G401.6 (cell line): ENCODE data around the gene RIPK3.

ENCODE experiments used
- FAIRE-seq: peaks from 2 replicates; lab custom pipeline; 2012; peaks lifted over from hg19 to GRCh38; lab: Jason Lieb, UNC

RIPK3 gene

DNA sequence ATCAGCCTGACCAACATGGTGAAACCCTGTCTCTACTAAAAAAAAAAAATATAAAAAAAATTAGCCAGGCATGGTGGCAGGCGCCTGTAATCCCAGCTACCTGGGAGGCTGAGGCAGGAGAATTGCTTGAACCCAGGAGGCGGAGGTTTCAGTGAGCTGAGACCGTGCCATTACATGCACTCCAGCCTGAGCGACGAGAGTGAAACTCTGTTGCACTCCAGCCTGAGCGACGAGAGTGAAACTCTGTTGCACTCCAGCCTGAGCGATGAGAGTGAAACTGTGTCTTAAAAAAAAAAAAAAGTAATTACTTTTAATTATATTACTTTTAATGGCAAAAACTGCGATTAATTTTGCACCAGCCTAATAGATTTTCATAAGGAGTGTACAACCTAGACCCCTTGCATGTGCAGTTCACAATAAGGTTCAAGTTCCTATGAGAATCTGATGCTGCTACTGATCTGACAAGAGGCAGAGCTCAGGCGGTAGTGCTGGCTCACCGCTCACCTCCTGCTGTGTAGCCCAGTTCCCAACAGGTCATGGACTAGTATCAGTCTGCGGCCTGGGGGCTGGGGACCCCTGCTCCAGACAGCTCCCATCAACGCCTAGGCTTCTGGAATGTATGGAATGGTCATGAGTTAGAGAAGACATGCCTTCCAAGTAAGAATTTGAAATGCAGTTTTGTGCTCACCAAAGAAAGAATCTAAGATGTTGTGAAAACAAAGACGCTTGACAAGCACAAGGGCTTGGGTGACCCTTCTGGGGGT, 18.4 kb downstream of the RIPK3 start:
- no peak for FAIRE-seq

DNA sequence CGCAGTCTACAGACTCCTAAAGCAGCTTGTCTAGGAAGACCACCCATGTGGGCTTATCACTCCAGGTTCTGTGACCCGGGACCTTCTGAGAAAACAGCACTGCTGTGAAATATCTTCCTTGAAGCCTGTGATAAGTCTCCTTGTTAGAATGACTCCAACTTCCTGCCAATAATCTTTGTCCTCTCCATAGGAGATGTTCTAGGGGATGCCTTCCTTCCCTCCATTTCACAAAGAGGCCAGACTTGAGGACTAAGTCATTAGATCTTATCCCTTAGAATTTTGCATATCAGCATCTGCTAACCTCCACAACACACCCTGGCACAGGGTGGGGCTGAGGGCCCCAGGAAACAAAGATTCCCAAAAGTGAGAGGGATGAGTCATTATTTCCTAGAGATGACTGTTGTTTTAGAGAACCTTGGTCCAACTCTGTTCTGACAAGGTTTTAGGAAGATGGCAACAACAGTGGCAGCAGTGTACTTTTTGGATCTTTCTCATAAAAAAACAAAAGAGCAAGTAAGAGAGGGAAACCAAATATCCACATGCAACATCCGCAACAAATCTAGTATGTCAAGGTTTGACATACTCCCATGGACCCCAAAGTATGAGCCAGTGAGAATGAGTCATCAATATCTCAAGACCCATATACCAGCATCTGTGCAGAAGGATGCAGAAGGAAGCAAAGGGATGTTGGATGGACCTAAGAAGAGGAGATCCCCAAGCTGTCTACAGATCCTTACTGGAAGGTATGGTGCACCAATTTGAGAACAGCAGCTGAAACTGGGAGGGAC, 22.5 kb downstream of the RIPK3 start:
- FAIRE-seq: no peak

DNA sequence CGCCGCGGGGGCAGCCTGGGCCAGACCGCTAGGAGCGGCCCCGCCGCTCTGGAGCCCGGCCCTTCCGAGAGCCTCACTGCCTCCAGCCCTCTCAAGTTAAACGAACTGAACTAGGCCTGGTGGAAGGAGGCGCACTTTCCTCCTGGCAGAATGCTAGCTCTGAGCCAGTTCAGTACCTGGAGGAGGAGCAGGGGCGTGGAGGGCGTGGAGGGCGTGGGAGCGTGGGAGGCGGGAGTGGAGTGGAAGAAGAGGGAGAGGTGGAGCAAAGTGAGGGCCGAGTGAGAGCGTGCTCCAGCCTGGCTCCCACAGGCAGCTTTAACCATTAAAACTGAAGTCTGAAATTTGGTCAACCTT, 23.2 kb downstream of the RIPK3 start:
- no peak for FAIRE-seq

DNA sequence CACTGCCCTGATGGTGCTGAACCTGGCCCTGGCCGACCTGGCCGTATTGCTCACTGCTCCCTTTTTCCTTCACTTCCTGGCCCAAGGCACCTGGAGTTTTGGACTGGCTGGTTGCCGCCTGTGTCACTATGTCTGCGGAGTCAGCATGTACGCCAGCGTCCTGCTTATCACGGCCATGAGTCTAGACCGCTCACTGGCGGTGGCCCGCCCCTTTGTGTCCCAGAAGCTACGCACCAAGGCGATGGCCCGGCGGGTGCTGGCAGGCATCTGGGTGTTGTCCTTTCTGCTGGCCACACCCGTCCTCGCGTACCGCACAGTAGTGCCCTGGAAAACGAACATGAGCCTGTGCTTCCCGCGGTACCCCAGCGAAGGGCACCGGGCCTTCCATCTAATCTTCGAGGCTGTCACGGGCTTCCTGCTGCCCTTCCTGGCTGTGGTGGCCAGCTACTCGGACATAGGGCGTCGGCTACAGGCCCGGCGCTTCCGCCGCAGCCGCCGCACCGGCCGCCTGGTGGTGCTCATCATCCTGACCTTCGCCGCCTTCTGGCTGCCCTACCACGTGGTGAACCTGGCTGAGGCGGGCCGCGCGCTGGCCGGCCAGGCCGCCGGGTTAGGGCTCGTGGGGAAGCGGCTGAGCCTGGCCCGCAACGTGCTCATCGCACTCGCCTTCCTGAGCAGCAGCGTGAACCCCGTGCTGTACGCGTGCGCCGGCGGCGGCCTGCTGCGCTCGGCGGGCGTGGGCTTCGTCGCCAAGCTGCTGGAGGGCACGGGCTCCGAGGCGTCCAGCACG, 23.8 kb downstream of the RIPK3 start:
- no peak for FAIRE-seq

DNA sequence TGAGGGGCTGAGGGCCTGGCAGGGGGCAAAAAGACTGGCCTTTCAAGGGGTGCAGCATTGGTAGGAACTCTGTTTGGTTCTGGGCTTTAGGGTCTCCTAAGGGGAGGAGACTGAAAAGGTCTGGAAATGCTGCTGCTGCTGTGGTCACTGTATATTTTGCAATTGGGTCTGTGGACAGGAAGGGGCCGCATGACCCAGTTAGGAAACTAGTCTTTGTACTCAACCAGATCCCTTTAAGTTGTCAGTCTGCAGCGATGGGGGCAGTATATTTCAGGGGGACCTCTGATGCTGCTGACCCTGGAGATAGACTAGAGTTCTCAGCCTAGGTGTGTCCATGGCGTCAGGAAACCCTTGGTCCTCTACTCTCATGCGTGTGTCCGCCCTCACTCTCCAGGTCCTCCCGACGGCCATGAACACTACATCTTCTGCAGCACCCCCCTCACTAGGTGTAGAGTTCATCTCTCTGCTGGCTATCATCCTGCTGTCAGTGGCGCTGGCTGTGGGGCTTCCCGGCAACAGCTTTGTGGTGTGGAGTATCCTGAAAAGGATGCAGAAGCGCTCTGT, 24.5 kb downstream of the RIPK3 start:
- FAIRE-seq: no peak

DNA sequence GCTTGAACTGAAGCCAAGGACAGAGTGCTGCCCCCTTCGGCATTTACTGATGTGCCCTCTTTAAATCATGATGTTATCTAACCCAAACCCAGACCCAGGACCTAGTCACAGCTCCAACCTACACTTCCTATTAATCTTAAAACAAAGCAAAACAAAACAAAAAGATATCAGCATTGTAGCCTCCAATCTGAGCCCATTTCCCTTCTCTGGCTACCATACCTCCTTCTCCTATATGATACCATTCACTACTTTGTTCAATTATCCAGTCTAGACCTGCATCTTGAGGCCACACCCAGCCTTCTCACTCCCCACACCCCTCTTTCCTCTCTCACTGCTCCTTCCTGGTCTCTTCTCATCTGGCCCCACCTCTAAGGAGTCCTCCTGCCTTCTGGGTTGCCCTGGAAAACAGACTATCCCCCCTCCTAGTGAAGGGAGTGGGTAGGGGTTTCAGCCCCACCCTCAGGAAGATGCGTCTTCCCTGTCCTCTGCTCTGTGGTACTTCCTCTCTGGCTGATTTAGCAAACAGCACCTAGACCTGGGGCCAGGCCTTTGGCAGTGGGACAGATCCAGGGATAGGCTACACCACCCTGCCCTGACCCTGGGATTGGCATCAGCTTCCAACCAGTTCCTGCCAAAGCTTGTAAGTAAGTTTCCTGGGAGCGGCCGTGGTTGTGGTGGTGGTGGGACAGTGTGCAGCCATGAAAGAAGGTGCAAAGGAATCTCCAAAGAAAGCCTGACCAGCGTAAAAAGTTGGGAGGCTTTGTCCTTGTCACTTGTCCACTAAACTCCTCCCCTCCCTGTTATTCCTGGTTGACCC, 25.2 kb downstream of the RIPK3 start:
- FAIRE-seq: no peak

DNA sequence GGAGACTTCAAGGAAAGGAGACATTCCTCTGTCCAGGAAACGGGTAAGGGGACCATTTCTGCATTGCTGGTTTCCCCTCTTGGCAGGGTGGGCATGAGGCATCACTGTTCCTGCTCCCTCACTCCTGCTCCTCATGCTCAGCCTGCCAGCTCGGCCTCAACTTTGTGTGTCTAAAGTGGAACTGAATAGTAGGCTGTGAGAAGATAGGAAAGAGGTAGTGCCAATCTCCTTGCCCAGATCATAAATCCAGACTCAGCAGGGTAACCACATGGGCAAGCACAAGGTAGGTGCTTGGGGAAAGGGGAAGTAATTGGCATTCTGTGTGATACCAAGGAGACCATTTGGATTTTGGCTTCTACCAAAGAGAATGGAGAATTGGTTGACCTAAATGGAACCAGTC, 25.9 kb downstream of the RIPK3 start:
- FAIRE-seq: no peak

DNA sequence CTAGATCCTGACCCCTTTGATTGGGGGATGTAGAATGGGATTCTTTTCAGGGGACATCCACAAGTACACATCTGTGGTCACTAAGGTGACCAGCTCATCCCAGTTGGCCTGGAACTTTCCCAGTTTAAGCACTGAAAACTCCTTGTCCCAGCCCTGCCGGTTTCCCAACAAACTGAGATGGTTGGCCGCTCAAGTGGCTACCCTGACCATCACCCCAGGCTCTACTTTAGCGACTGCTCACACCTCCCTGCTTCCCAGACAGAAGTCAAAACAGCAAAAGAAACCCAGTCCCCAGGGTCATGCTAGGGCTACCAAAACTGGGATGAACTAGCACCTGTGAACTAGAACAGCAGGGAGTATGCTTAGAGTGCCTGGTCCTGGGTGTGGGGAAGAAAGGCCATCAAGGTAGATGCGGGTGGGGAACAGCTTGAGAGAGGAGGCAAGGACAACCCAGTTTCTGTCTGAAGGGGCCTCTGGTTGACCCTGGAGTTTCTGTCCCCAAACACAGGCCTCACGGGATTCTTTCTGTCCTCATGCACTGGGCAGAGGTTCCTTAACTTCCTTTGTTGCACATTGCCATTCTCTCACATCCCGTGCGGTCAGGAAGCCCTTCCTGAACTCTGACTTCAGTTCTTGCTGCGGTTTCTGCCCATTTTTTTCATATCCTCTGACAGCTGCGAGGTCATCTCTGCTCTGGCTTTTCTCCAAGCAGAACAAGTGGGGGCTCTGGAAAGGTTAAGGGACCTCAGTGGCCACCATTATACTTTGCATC, 26.9 kb downstream of the RIPK3 start:
- FAIRE-seq: no peak

DNA sequence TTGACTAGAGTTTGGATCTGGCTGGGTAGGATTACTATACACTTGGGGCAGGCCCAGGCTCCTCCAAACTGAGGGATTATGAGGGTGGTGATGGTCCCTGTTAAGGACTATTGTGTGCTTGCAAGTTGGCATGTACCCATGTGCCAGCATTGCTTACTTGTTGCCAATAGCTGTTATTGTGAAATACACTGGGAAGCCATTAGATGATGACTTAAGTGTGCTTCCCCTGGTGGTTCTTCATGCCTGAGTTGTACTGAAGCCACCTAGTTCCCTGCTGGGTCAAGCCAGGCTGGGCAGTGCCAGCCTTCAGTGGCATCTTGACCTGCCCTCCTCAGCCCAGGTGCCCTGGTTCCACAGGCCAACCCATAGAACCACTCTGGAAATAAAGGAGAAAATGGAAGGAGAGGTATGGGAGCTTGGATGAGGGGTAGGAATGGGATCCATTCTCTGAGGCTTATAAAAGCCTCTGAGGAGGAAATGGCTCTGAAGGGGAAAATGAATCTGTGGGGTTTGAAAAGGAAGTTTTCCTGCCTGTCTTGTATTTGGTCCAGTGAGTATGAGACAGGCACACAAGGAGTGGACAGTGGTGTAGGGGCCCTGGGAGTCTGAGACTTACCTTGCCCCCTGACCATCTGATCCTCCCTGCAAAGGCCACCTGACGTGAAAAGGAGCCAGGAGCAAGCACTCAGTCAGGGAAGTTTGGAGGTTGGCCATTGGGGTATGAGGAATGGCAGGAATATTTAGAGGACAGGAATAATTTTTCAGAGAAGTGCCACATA, 27.8 kb downstream of the RIPK3 start:
- no peak for FAIRE-seq

DNA sequence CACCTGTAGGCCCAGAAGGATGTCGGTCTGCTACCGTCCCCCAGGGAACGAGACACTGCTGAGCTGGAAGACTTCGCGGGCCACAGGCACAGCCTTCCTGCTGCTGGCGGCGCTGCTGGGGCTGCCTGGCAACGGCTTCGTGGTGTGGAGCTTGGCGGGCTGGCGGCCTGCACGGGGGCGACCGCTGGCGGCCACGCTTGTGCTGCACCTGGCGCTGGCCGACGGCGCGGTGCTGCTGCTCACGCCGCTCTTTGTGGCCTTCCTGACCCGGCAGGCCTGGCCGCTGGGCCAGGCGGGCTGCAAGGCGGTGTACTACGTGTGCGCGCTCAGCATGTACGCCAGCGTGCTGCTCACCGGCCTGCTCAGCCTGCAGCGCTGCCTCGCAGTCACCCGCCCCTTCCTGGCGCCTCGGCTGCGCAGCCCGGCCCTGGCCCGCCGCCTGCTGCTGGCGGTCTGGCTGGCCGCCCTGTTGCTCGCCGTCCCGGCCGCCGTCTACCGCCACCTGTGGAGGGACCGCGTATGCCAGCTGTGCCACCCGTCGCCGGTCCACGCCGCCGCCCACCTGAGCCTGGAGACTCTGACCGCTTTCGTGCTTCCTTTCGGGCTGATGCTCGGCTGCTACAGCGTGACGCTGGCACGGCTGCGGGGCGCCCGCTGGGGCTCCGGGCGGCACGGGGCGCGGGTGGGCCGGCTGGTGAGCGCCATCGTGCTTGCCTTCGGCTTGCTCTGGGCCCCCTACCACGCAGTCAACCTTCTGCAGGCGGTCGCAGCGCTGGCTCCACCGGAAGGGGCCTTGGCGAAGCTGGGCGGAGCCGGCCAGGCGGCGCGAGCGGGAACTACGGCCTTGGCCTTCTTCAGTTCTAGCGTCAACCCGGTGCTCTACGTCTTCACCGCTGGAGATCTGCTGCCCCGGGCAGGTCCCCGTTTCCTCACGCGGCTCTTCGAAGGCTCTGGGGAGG, 28.9 kb downstream of the RIPK3 start, which contains the start of gene LTB4R:
TSS of gene LTB4R (plus strand) at position 857 of the 959 bp plus-strand sequence. CDS start 4,150 bp downstream, outside the sequence.
- no peak for FAIRE-seq

DNA sequence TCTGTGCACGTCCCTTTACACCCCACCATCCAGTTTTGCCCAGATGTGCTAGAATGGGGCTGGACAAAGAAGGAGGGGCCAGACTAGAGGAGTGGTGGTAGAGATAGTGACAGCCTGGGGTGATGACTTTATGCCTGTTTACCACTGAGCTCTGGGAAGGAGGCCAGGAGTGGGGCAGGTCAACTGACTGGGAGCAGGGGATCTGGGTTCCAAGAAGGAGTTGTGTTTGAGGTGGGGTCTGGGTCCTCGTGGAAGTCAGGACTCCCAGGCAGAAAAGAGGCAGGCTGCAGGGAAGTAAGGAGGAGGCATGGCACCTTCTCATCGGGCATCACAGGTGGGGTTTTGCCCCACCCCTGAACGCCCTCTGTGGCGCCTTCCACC, 29.5 kb downstream of the RIPK3 start:
- no peak for FAIRE-seq

DNA sequence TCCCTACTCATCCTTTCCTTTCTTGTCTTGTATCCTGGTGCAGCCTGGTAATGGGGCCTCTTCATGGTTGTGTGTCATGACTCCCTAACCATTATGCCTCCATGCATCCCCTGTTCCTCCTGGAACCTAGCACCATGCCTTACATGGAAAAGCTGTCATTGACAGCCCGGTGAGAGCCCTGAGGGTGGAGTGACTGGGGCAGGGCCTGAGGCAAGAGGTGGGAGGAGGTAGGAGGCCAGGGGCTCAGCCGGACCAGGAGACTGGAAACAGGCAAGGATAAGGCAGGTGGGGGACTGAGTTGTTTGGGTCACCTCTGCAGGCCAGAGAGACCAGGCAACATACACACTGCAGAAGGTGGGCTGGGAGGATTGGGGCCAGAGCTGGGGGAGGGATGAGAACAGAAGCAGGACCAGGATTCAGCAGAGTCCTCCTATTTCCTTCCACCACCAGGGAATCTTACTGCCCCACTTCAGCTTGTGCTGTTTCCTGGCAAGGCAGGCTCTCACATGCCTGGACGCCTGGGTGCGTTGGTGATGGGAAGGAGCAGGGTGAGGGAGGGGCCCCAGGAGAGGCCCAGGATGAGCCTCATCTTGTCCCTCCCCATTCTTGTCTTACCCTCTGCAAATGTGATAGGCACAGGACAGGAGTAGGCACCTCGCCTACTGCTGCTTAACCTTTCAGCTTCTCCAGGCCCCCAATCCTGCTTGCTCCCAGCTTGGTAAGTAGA, 30.1 kb downstream of the RIPK3 start, which contains the start of gene LTB4R2:
TSS of gene LTB4R2 (plus strand) at position 603 of the 727 bp plus-strand sequence. CDS start 525 bp downstream, outside the sequence.
- FAIRE-seq: no peak

DNA sequence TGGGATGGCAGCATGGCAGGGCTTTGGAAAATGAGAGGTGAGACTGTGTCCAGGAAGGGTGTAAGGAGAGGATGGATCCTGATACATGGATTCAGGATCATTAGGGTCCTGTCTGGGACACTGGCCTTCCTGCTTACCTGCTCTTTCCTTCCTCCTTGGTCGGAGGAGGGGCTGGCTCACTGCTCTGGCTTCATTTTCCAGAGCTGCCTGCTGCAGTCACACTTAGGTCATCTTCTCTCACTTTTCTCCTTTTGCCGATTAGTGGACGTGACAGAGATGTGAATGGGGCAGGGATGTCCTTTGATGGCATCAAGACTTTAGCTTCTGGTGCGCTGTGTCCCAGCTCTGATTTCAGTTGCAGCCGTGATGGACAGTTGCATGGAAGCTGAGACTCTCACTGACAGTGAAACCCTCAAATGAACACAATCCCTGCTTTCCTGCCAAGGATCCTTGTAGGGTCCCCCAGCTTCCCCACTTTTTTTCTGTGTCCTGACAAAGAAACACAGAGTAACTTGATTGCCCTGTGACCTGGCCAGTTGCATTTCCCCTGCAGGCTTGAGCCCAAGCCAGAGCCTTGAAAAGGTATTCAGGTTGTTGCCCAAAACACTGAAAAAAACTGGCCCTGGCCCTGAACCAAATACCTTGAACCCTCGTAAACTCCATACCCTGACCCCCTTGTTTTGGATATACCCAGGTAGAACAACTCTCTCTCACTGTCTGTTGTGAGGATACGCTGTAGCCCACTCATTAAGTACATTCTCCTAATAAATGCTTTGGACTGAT, 31.3 kb downstream of the RIPK3 start:
- FAIRE-seq: no peak

DNA sequence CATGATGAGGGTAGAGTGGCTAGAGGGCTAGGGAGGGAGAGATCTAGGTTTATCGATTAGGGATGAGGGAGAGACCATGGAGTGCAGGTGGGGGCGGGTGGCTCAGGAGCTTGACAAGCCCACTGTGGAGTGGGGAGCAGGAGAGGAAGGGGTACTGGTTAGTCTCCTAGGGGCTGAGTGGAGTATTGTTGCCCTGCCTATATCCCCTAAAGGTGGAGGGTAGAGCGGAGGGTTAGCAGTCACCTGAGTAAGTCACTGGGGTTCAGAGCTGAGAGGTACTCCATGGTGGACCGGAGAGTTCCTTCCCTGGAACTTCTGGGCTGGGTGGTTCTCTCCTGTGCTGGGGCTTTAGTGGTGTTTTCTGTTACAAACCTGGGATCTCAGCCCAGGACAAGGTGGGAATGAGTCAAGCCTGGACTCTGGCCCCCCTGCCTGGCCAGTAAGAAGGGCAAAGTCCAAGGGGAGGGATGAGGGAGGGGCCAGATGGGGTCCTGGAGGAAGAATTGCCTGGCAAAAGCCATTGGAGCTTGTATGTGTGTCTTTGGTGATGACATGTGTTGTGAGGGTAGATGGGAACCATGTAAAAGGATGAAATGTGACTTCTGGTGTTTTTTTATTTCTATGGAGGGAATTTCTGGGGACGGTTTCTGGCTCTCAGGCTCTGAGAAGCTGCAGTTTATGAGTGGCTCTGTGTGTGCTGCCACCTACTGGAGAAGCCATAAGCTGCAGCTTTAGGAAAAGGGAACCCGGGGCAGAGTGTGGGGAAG, 32.0 kb downstream of the RIPK3 start, which contains the start of gene CIDEB:
TSS of gene CIDEB (minus strand) at position 403 of the 767 bp plus-strand sequence. CDS start at position 284, 119 bp downstream.
- peak; percentile 74 for FAIRE-seq

DNA sequence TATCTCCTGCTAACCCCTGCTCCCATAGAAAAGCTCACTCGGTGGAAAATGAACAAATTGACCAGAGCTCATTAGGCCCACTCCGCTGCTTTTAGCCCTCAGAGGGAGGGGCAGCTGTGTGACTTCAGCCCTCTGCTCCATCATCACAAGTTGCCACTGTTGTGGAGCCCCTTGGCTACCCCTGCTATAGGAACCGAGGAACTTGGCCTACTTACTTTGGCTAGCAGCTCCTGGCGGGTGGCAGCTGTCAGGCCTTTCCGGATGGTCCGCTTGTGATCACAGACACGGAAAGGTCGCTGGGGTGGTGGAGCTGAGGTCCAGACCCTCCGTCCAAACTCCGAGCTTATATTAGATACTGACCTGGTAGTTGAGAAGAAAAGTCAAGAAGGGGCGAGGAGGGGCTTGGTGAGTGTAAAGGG, 32.6 kb downstream of the RIPK3 start:
- FAIRE-seq: no peak

DNA sequence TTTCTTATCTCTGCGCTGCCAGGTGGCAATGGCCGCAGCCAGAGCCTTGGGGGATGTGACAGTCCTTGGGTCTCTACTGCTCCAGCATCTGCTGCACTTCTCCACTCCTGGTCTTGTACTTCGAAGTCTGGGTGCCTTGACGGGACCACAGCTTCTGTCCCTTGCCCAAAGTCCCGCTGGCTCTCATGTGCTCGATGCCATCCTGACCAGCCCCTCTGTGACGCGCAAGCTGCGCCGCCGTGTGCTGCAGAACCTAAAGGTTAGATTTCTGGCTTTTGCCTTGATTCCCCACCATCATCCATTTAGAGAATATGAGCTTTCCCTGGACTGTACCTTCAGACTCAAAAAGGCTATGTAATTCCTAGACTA, 35.8 kb downstream of the RIPK3 start:
- no peak for FAIRE-seq
